ENCODE results near the gene OR13A1. TPM values are rescaled to one million over a fixed set of nuclear protein-coding genes. Genes with fewer than 3 reads are reported as not detected.
"Not testable (repeated sequence)": the region's sequence is repeated elsewhere in the genome, so short reads cannot be mapped to it uniquely, and the experiment has no call there.

The OR13A1 gene
- total RNA-seq, 1 donor from 2014 or later = not detected

GRCh38 chr10:45346652-45347335 lies 31.4 kb upstream of the OR13A1 start:
- H3K27ac Mint-ChIP-seq (ENCODE audit: unreplicated experiment); H3K4me1 Mint-ChIP-seq (ENCODE audit: unreplicated experiment); H3K4me3 Mint-ChIP-seq (ENCODE audit: unreplicated experiment); DNase-seq (ENCODE audit: extremely low spot score, unreplicated experiment); H3K27me3 Mint-ChIP-seq (ENCODE audit: unreplicated experiment); H3K9me3 Mint-ChIP-seq (ENCODE audit: unreplicated experiment); H3K36me3 Mint-ChIP-seq (ENCODE audit: unreplicated experiment): not testable (repeated sequence)

- not testable (repeated sequence) for H3K27ac Mint-ChIP-seq (ENCODE audit: unreplicated experiment); H3K36me3 Mint-ChIP-seq (ENCODE audit: unreplicated experiment); DNase-seq (ENCODE audit: extremely low spot score, unreplicated experiment); H3K27me3 Mint-ChIP-seq (ENCODE audit: unreplicated experiment); H3K4me3 Mint-ChIP-seq (ENCODE audit: unreplicated experiment); H3K4me1 Mint-ChIP-seq (ENCODE audit: unreplicated experiment)
- H3K9me3 Mint-ChIP-seq (ENCODE audit: unreplicated experiment) = peaks cover 22% of the 10 kb centered on the region
Measured at GRCh38 chr10:45340420-45340819, 25.0 kb upstream of the OR13A1 start.

GRCh38 chr10:45339894-45340293 lies 24.5 kb upstream of the OR13A1 start:
- DNase-seq (ENCODE audit: extremely low spot score, unreplicated experiment) = no peak
- no peak overlapping the region for H3K27ac Mint-ChIP-seq (ENCODE audit: unreplicated experiment)
- no peaks in the 10 kb centered on the region for H3K27me3 Mint-ChIP-seq (ENCODE audit: unreplicated experiment)
- H3K4me3 Mint-ChIP-seq (ENCODE audit: unreplicated experiment) = no peak overlapping the region
- no peaks in the 10 kb centered on the region for H3K36me3 Mint-ChIP-seq (ENCODE audit: unreplicated experiment)
- TF ChIP-seq, protein P1, sequence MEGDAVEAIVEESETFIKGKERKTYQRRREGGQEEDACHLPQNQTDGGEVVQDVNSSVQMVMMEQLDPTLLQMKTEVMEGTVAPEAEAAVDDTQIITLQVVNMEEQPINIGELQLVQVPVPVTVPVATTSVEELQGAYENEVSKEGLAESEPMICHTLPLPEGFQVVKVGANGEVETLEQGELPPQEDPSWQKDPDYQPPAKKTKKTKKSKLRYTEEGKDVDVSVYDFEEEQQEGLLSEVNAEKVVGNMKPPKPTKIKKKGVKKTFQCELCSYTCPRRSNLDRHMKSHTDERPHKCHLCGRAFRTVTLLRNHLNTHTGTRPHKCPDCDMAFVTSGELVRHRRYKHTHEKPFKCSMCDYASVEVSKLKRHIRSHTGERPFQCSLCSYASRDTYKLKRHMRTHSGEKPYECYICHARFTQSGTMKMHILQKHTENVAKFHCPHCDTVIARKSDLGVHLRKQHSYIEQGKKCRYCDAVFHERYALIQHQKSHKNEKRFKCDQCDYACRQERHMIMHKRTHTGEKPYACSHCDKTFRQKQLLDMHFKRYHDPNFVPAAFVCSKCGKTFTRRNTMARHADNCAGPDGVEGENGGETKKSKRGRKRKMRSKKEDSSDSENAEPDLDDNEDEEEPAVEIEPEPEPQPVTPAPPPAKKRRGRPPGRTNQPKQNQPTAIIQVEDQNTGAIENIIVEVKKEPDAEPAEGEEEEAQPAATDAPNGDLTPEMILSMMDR (IDR thresholded peaks at IDR 0.05) = no peak
- no peaks in the 10 kb centered on the region for H3K4me1 Mint-ChIP-seq (ENCODE audit: unreplicated experiment)
- peaks cover 25% of the 10 kb centered on the region for H3K9me3 Mint-ChIP-seq (ENCODE audit: unreplicated experiment)

DNA sequence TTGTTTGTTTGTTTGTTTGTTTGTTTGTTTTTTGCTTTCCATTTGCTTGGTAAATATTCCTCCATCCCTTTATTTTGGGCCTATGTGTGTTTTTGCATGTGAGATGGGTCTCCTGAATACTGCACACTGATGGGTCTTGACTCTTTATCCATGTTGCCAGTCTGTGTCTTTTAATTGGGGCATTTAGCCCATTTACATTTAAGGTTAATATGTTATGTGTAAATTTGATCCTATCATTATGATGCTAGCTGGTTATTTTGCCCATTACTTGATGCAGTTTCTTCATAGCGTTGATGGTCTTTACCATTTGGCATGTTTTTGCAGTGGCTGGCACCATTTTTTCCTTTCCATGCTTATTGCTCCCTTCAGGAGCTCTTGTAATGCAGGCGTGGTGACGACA lies 16.4 kb upstream of the OR13A1 start:
- H3K4me1 Mint-ChIP-seq (ENCODE audit: unreplicated experiment); H3K36me3 Mint-ChIP-seq (ENCODE audit: unreplicated experiment); DNase-seq (ENCODE audit: extremely low spot score, unreplicated experiment); H3K9me3 Mint-ChIP-seq (ENCODE audit: unreplicated experiment); H3K4me3 Mint-ChIP-seq (ENCODE audit: unreplicated experiment); H3K27me3 Mint-ChIP-seq (ENCODE audit: unreplicated experiment); H3K27ac Mint-ChIP-seq (ENCODE audit: unreplicated experiment): not testable (repeated sequence)

DNA sequence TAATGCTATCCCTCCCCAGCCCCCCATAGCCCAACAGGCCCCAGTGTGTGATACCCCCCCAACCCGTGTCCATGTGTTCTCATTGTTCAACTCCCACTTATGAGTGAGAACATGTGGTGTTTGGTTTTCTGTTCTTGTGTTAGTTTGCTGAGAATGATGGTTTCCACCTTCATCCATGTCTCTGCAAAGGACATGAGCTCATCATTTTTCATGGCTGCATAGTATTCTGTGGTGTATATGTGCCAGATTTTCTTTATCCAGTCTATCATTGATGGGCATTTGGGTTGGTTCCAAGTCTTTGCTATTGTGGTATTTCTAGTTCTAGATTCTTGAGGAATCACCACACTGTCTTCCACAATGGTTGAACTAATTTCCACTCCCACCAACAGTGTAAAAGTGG lies 11.5 kb upstream of the OR13A1 start:
- not testable (repeated sequence) for H3K4me3 Mint-ChIP-seq (ENCODE audit: unreplicated experiment)

DNA sequence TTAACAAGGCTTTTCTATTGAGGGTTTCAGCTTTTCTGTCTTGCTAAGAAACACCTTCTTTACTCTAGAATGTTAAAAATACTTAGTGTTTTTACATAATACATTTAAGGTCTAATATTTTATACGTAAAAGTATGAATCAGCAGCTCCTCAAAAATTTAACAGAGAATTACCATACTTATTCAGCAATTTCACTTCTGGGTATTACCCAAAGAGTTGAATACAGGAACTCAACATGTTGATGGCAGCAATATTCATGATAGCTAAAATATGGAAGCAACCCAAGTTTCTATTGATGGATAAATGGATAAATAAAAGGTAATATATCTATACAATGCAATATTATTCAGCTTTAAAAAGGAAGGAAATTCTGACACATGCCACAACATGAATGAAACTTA lies 9.7 kb upstream of the OR13A1 start:
- H3K4me3 Mint-ChIP-seq (ENCODE audit: unreplicated experiment) = no peak overlapping the region
- TF ChIP-seq, protein P1 (IDR thresholded peaks at IDR 0.05) = no peak
- no peaks in the 10 kb centered on the region for H3K4me1 Mint-ChIP-seq (ENCODE audit: unreplicated experiment)
- H3K27me3 Mint-ChIP-seq (ENCODE audit: unreplicated experiment) = peaks cover 2% of the 10 kb centered on the region
- DNase-seq (ENCODE audit: extremely low spot score, unreplicated experiment) = no peak
- H3K36me3 Mint-ChIP-seq (ENCODE audit: unreplicated experiment) = no peaks in the 10 kb centered on the region
- H3K27ac Mint-ChIP-seq (ENCODE audit: unreplicated experiment) = no peak overlapping the region
- H3K9me3 Mint-ChIP-seq (ENCODE audit: unreplicated experiment) = peaks cover 5% of the 10 kb centered on the region

More for the DNA sequence above, 11.5 kb upstream of the OR13A1 start:
- DNase-seq (ENCODE audit: extremely low spot score, unreplicated experiment); H3K9me3 Mint-ChIP-seq (ENCODE audit: unreplicated experiment); H3K27me3 Mint-ChIP-seq (ENCODE audit: unreplicated experiment); H3K4me1 Mint-ChIP-seq (ENCODE audit: unreplicated experiment); H3K36me3 Mint-ChIP-seq (ENCODE audit: unreplicated experiment); H3K27ac Mint-ChIP-seq (ENCODE audit: unreplicated experiment): not testable (repeated sequence)

- peaks cover 2% of the 10 kb centered on the region for H3K27me3 Mint-ChIP-seq (ENCODE audit: unreplicated experiment)
- H3K36me3 Mint-ChIP-seq (ENCODE audit: unreplicated experiment) = no peaks in the 10 kb centered on the region
- TF ChIP-seq, protein P1 (IDR thresholded peaks at IDR 0.05) = no peak
Measured at GRCh38 chr10:45319702-45320101, 4.3 kb upstream of the OR13A1 start.

More at GRCh38 chr10:45319702-45320101, 4.3 kb upstream of the OR13A1 start:
- DNase-seq (ENCODE audit: extremely low spot score, unreplicated experiment) = no peak
- H3K27ac Mint-ChIP-seq (ENCODE audit: unreplicated experiment) = no peak overlapping the region
- peaks cover 8% of the 10 kb centered on the region for H3K9me3 Mint-ChIP-seq (ENCODE audit: unreplicated experiment)
- no peaks in the 10 kb centered on the region for H3K4me1 Mint-ChIP-seq (ENCODE audit: unreplicated experiment)
- no peak overlapping the region for H3K4me3 Mint-ChIP-seq (ENCODE audit: unreplicated experiment)
